HFF-Myc (cell line): ENCODE measurements around the gene RAD51B.
A peak's percentile ranks its signal among the peaks of the same experiment; 100 is the strongest.

ENCODE experiments used
- DNase-seq: peaks from one replicate; pipeline ENCODE4 v3.0.0-alpha.2; 2011; ENCODE audit warnings: low read depth; ENCODE audit errors: extremely low read depth
- H3K4me3 ChIP-seq: replicated peaks from 2 replicates; pipeline ENCODE4 v1.5.1; 2011; ENCODE audit warnings: low read depth, mild to moderate bottlenecking, control low read depth, low read length
- TF ChIP-seq, protein P1 (sequence below): IDR thresholded peaks from 2 replicates; pipeline ENCODE4 v1.5.1; 2012; ENCODE audit warnings: mild to moderate bottlenecking, low read depth, low read length, control low read depth; ENCODE audit errors: missing control alignments

RAD51B gene

DNA sequence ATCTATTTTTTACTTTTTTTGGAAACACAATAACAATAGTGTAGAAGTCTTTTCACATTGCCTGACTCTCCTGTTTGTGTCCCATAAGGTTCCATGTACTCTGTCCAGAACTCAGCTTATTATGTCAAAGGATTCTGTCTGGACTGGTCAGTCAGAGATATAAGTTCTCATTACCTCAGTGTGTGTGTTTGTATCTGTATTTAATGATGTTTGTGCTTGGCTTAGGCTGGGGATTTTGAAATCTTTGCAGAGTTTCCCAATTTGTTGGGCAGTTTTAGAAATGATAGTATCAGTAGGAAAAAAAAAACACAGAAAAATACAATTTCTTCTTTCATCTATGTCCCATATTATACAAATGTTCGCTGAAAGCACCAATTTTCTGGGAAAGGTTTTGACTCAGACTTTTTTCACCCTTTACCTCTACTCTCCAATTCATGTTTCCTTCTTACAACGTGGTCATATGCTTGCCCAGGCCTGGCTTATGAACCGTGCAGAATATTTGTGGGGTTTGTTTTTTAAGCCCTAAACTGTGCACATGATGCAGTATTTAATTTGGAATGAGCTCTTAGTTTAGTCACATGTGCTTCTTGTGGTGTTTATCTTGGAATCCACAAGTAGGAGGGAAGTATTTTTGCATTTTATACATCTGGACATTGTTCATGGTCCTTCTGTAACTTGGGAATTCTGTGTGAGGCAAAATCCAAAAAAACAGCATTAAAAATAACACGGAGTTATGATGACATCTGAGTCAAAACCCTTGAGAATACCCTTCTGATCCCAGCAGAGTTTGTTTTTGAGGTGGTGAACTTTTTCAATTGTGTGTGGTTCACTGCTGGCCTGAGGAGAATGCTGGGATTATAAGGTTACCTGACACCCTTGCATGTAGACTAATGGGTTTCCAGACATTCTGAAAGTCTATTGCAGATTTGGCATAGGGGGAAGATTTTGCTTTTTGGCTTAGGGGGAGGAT is 121.2 kb downstream of the RAD51B start:
- H3K4me3 ChIP-seq: no peak overlapping the region
- DNase-seq: peak; percentile 84
- TF ChIP-seq, protein P1, sequence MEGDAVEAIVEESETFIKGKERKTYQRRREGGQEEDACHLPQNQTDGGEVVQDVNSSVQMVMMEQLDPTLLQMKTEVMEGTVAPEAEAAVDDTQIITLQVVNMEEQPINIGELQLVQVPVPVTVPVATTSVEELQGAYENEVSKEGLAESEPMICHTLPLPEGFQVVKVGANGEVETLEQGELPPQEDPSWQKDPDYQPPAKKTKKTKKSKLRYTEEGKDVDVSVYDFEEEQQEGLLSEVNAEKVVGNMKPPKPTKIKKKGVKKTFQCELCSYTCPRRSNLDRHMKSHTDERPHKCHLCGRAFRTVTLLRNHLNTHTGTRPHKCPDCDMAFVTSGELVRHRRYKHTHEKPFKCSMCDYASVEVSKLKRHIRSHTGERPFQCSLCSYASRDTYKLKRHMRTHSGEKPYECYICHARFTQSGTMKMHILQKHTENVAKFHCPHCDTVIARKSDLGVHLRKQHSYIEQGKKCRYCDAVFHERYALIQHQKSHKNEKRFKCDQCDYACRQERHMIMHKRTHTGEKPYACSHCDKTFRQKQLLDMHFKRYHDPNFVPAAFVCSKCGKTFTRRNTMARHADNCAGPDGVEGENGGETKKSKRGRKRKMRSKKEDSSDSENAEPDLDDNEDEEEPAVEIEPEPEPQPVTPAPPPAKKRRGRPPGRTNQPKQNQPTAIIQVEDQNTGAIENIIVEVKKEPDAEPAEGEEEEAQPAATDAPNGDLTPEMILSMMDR: no peak

DNA sequence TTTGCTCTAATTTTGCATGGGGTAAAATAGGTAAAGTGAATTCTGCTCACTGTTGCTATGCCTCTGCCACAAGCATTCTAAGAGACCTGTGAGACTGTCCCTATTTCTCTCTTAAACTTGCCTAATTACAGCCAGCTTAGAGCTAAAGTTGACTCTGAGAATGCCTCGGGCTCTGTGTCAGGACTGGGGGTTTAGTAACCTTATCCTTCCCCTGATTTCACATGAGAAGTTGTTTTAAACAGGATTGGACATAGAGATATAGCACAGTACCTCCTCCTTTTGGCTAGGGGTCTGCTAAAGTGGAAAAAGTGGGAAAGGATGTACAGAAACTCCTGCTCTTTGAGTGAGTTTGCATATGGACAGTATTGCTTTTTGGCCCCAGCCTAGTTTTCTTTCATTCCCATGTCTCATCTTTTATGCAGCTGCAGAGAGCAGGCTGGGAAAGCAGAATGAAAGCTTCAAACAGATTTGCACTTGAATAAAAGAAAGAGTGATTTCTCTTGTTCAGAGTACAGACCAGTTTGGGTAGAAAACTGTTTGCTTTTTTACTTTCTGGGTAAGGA is 122.0 kb downstream of the RAD51B start:
- DNase-seq: peak; percentile 57
- no peak overlapping the region for H3K4me3 ChIP-seq
- TF ChIP-seq, protein P1: no peak

DNA sequence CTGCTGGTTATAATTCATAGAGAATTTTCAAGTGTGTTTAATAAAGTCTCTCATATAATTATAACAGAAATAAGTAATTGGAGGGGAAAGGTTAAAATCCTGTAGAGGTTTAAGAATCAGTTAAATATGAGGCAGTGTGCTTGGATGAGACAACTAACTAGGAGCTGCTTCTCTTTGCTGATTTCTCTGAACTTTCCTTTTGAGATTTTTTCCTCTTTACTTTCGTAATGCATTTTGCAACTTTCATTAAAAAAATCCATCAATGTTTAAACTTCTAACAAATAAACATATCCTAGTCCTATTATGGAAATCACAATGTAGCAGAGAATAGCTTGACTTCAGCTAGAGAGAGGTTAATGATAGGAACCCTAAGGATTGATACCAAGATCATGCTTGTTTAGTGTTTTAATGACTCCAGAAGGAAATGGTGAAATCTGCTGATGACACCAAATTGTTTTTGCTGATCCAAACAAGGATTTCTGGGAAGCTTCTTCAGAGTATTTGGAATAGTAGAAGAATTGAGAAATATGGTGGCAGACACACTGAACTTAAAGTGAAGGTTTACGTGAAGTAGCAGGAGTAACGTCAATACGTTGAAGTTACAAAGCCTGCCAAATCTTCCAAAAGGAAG is 122.6 kb downstream of the RAD51B start:
- no peak for DNase-seq
- no peak overlapping the region for H3K4me3 ChIP-seq
- TF ChIP-seq, protein P1: no peak

DNA sequence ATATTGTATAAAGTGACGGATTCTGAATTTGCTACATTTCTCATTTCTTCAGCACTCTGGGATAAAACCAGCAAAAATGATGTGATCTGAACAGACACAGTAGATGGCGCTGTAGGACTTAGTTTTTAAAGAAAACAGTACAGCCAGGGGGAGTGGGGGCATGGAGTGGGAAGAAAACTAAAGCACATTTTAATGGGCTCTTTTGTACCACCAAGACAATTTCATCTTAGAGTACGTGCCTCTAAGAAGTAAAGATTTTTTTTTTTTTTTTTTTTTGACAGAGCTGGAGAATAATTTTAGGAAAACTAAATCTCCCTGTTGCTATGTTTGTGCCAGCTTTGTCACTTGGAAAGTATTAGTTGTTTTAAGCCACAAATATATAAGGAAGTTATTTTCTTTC is 124.4 kb downstream of the RAD51B start:
- TF ChIP-seq, protein P1: peak; percentile 55
- H3K4me3 ChIP-seq: no peak overlapping the region
- peak; percentile 88 for DNase-seq

DNA sequence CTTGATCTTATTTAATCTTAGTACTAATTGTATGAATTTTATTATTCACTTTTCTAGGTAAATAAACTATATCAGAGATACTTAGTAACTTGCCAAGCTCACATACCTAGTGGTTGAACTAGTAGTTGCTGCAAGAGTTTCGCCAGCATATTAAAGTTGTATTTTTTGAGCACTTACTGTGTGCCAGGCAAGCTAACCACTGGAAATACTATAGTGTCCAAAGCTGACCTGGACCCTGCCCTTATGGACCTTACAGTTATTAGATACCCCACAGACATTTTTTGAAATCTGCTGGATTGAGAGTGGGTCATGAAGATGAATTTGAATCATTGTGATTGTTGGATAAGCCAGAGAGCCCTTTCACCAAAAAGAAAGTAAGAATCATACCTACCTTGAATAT is 125.0 kb downstream of the RAD51B start:
- no peak for DNase-seq
- TF ChIP-seq, protein P1: no peak
- no peak overlapping the region for H3K4me3 ChIP-seq

DNA sequence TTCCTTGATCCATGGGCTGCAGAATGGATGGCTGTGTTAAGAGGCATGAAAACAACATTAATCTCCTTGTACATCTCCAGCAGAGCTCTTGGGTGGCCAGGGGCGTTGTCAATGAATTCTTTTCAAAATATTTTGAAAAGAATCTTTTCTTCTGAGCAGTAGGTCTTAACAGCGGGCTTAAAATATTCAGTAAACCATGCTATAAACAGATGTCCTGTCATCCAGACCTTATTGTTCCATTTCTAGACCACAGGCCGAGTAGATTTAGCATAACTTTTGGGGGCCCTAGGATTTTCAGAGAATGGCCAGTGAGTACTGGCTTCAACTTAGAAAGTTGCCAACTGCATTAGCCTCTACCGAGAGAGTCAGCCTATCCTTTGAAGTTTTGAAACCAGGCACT is 130.2 kb downstream of the RAD51B start:
- no peak overlapping the region for H3K4me3 ChIP-seq
- DNase-seq: no peak
- TF ChIP-seq, protein P1: no peak
